H1 (cell line): ENCODE measurements around the gene INHA. TPM values are rescaled to one million over a fixed set of nuclear protein-coding genes. Genes with fewer than 3 reads are reported as not detected.

Experiments
- CTCF ChIA-PET: fragments of 300-600 bp; sonication (Branson Sonifier 250); formaldehyde crosslinking; loops from one replicate; lab custom pipeline; 2021; ENCODE audit not compliant: partially characterized antibody; lab: Charles Lee
- POLR2A ChIA-PET: fragments of 300-600 bp; sonication (Branson Sonifier 250); formaldehyde crosslinking; loops from one replicate; lab custom pipeline; 2021; ENCODE audit warnings: inconsistent platforms; ENCODE audit not compliant: partially characterized antibody; lab: Charles Lee
- DNase-seq, 2 experiments: peaks; one replicate each; pipeline versions ENCODE4 v3.0.0 to v3.0.0-alpha.2; 2010 to 2022; ENCODE audit warnings: low spot score in 2 of 2, low read depth in 1 of 2, mixed read lengths in 1 of 2
- FAIRE-seq: peaks from 2 replicates; lab custom pipeline; 2011; peaks lifted over from hg19 to GRCh38; lab: Jason Lieb, UNC
- H2AFZ ChIP-seq: 2 replicates; pipeline ENCODE4 v1.8.1; 2012; ENCODE audit warnings: low read length, inconsistent platforms
- H2AK5ac ChIP-seq: 2 replicates; pipeline ENCODE4 v1.6.1; 2013; ENCODE audit warnings: low read depth, low read length
- H2BK120ac ChIP-seq: replicated peaks from 2 replicates; pipeline ENCODE3; 2013; ENCODE audit warnings: low read depth, low read length, inconsistent platforms
- H2BK12ac ChIP-seq: 2 replicates; pipeline ENCODE4 v1.6.1; 2013; ENCODE audit warnings: low read depth, low read length
- H2BK15ac ChIP-seq: 2 replicates; pipeline ENCODE4 v1.6.1; 2013; ENCODE audit warnings: low read length
- H2BK20ac ChIP-seq: 2 replicates; pipeline ENCODE4 v1.6.1; 2013; ENCODE audit warnings: low read length
- H2BK5ac ChIP-seq: 2 replicates; pipeline ENCODE4 v1.6.1; 2013; ENCODE audit warnings: low read depth, low read length
- H3K14ac ChIP-seq: 2 replicates; pipeline ENCODE4 v1.6.1; 2013; ENCODE audit warnings: inconsistent platforms; ENCODE audit not compliant: insufficient read length
- H3K18ac ChIP-seq: 2 replicates; pipeline ENCODE4 v1.6.1; 2013; ENCODE audit warnings: low read length; ENCODE audit errors: extremely low read depth
- H3K23ac ChIP-seq: 2 replicates; pipeline ENCODE4 v1.6.1; 2013; ENCODE audit warnings: inconsistent platforms; ENCODE audit not compliant: insufficient read length
- H3K23me2 ChIP-seq: 2 replicates; pipeline ENCODE4 v1.6.1; 2013; ENCODE audit warnings: low read depth, low read length
- H3K27ac ChIP-seq: 2 replicates; pipeline ENCODE4 v1.6.1; 2011; ENCODE audit warnings: low read depth, low read length, inconsistent platforms
- H3K27me3 ChIP-seq, 4 experiments: replicated peaks in 1 of 4; 1 replicate in 1 of 4; 2 replicates in 3 of 4; pipeline versions ENCODE4 v1.6.1 to v1.8.1; 2011 to 2013; ENCODE audit warnings: low read length in 3 of 4, mild to moderate bottlenecking in 3 of 4, inconsistent platforms in 2 of 4, mixed read lengths in 2 of 4, moderate library complexity in 1 of 4; ENCODE audit not compliant: control insufficient read depth in 3 of 4, insufficient read depth in 3 of 4; ENCODE audit errors: extremely low read depth in 1 of 4
- H3K36me3 ChIP-seq, 4 experiments: 2 replicates each; pipeline versions ENCODE4 v1.6.1 to v1.8.1; 2011 to 2013; ENCODE audit warnings: mild to moderate bottlenecking in 4 of 4, low read length in 3 of 4, moderate library complexity in 2 of 4, control low read depth in 1 of 4, inconsistent platforms in 1 of 4; ENCODE audit not compliant: insufficient read depth in 4 of 4, control insufficient read depth in 2 of 4
- H3K4ac ChIP-seq: replicated peaks from 2 replicates; pipeline ENCODE3; 2013; ENCODE audit warnings: low read length, low read depth, mixed read lengths, inconsistent platforms; ENCODE audit not compliant: insufficient read length
- H3K4me1 ChIP-seq, 4 experiments: replicated peaks in 1 of 4; 1 replicate in 1 of 4; 2 replicates in 3 of 4; pipeline versions ENCODE4 v1.6.1 to v1.8.1; 2011 to 2013; ENCODE audit warnings: low read length in 3 of 4, inconsistent platforms in 2 of 4, mixed read lengths in 1 of 4; ENCODE audit not compliant: insufficient read depth in 4 of 4, control insufficient read depth in 3 of 4
- H3K4me2 ChIP-seq, 2 experiments: 2 replicates each; pipeline versions ENCODE4 v1.6.1 to v1.8.1; 2011 to 2013; ENCODE audit warnings: low read depth in 2 of 2, low read length in 2 of 2, control low read depth in 1 of 2, inconsistent platforms in 1 of 2, mild to moderate bottlenecking in 1 of 2; ENCODE audit not compliant: insufficient read depth in 1 of 2
- H3K4me3 ChIP-seq, 4 experiments: fragments of 200-600, 300-600 bp in 1 of 4; sonication (generic), shearing (Covaris generic), sonication (Bioruptor Twin) in 1 of 4; 2 replicates each; pipeline versions ENCODE4 v1.5.1 to v1.8.1; 2011 to 2016; ENCODE audit warnings: low read length in 4 of 4, low read depth in 3 of 4, control low read depth in 2 of 4, inconsistent platforms in 2 of 4, mild to moderate bottlenecking in 2 of 4, mixed read lengths in 1 of 4, moderate library complexity in 1 of 4; ENCODE audit not compliant: insufficient read depth in 2 of 4; ENCODE audit errors: extremely low read depth in 1 of 4
- H3K56ac ChIP-seq: replicated peaks from 2 replicates; pipeline ENCODE3; 2013; ENCODE audit warnings: low read depth, mild to moderate bottlenecking, mixed read lengths, low read length, inconsistent platforms; ENCODE audit not compliant: insufficient read length
- H3K79me1 ChIP-seq: 2 replicates; pipeline ENCODE4 v1.6.1; 2013; ENCODE audit warnings: low read depth, low read length, control low read depth
- H3K79me2 ChIP-seq, 2 experiments: 2 replicates each; pipeline versions ENCODE4 v1.6.1 to v1.8.1; 2012 to 2013; ENCODE audit warnings: low read length in 2 of 2, mild to moderate bottlenecking in 2 of 2, inconsistent platforms in 1 of 2; ENCODE audit not compliant: insufficient read depth in 2 of 2, control insufficient read depth in 1 of 2
- H3K9ac ChIP-seq, 4 experiments: replicated peaks in 1 of 4; 1 replicate in 1 of 4; 2 replicates in 3 of 4; pipeline versions ENCODE4 v1.6.1 to v1.8.1; 2011 to 2013; ENCODE audit warnings: low read depth in 3 of 4, low read length in 3 of 4, control low read depth in 2 of 4, mild to moderate bottlenecking in 2 of 4, moderate library complexity in 2 of 4, inconsistent platforms in 1 of 4; ENCODE audit errors: extremely low read depth in 1 of 4
- H3K9me3 ChIP-seq, 2 experiments: 2 replicates each; pipeline versions ENCODE4 v1.6.1 to v1.8.1; 2012 to 2013; ENCODE audit warnings: mild to moderate bottlenecking in 2 of 2, moderate library complexity in 2 of 2, control low read depth in 1 of 2, inconsistent platforms in 1 of 2, low read depth in 1 of 2, low read length in 1 of 2, mixed read lengths in 1 of 2; ENCODE audit not compliant: insufficient read depth in 2 of 2
- H4K20me1 ChIP-seq, 2 experiments: replicated peaks in 1 of 2; 2 replicates each; pipeline versions ENCODE3 to v1.8.1; 2011 to 2013; ENCODE audit warnings: inconsistent platforms in 2 of 2, low read length in 2 of 2, mild to moderate bottlenecking in 1 of 2; ENCODE audit not compliant: insufficient read depth in 2 of 2, control insufficient read depth in 1 of 2
- H4K5ac ChIP-seq: 2 replicates; pipeline ENCODE4 v1.6.1; 2013; ENCODE audit warnings: low read length, low read depth, mixed read lengths, inconsistent platforms; ENCODE audit not compliant: insufficient read length
- H4K8ac ChIP-seq: 2 replicates; pipeline ENCODE4 v1.8.0; 2013; ENCODE audit warnings: mild to moderate bottlenecking, moderate library complexity, low read length, inconsistent platforms; ENCODE audit not compliant: insufficient read depth; ENCODE audit errors: extremely low read depth
- H4K91ac ChIP-seq: replicated peaks from 2 replicates; pipeline ENCODE3; 2013; ENCODE audit warnings: low read length, mixed read lengths, inconsistent platforms; ENCODE audit not compliant: insufficient read length
- WGBS, 2 experiments: shearing (Covaris generic) in 1 of 2; methylation state at CpG; one replicate each; pipeline versions ENCODE4 v1.1.6 to v1.1.7; 2013 to 2015; ENCODE audit warnings: low lambda C conversion rate in 2 of 2, mixed read lengths in 2 of 2, inconsistent platforms in 1 of 2, low coverage in 1 of 2, missing lambda C conversion rate in 1 of 2; ENCODE audit not compliant: insufficient replicate concordance in 2 of 2, insufficient coverage in 1 of 2, insufficient read length in 1 of 2; ENCODE audit errors: extremely low coverage in 1 of 2, missing lambda C conversion rate in 1 of 2; 5-methylcytosine and 5-hydroxymethylcytosine counted together
- polyA plus RNA-seq, 7 experiments: library from polyadenylated mRNA; depleted of rRNA in 3 of 7; stranded (reverse) in 5 of 7; unstranded in 2 of 7; fragments of >200 nt in 5 of 7; fragments of 200-250 nt in 2 of 7; gene quantifications; 1 replicate in 5 of 7; 2 replicates in 1 of 7; 4 replicates in 1 of 7; pipeline versions ENCODE4 v1.2.1 to v1.2.3, GENCODE V29; 2011 to 2013; ENCODE audit warnings: missing spikeins in 2 of 7, mixed read lengths in 2 of 7
- total RNA-seq: library from RNA; stranded (reverse); fragmentation: NEBNext Ultra II Directional; extraction: Animal tissue kit (Norgen Biotek cat#: 25700); gene quantifications from 2 replicates; pipeline ENCODE4 v1.2.1, GENCODE V29; 2021

Gene INHA
- total and polyA plus RNA-seq, 2 of the 8 experiments (the other 6 are each of a cell fraction or from before 2014, with no cell fraction given), result 0.65 to 2.7 TPM

DNA sequence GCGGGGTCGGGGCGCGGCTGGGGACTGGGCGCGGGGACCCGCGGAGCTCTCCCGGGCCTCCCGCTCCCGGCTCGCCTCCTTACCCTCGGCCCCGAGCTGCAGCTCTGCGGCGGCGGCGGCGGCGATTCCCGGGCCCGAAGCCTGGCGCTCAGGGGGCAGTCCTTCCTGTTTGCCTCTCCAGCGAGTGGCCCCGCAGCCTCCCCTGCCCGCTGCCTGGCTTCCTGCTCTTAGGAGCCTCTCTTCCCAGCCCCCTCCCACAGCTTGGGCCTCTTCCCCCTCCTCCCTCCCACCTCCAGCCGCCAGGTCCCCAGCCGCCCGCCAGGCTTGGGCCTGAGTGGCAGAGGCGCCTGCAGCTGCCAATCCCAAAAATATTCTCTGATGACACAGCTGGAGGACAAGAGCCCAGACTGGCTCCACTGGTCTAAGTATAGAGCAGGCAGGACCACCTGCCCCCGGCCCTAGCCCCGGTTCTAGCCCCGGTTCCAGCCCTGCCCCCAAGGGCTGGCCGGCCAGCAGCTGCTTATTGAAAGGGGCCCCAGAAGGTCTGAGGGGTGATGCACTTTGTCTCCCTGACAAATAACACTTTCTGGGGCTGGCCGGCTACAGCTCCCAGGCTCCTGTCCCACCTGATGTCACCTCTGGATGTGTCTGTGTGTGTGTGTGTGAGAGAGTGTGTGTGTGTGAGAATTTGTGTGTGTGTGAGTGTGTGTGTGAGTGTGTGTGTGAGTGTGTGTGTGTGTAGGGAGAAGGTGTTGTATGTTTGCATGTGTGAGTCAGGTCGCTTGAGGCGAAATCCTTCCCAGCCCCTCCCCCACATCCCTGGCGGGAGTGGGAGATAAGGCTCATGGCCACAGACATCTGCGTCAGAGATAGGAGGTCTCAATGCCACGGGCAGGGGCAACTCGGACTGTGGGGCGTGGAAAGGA is 536 bp upstream of the INHA start, which contains the start of gene OBSL1:
Gene OBSL1 (minus strand): TSS at position 229 of the 926 bp plus-strand sequence. CDS start 307 bp downstream, outside the sequence.
- peak within 1 kb of the TSS; percentile 94; the same call in 1 of the 2 replicates for H2AK5ac ChIP-seq
- WGBS, 2 experiments, result 43% methylated on average over 12 of the region's 42 CpGs; no CpG with 5 or more reads in 1 of the 2 experiments
- peaks cover 2 to 29% (median 22%) of the 10 kb centered on the region in 4 experiments for H3K4me1 ChIP-seq
- H2BK12ac ChIP-seq, result peak within 1 kb of the TSS; percentile 99
- peak within 1 kb of the TSS; percentile 81 for H3K4ac ChIP-seq
- DNase-seq (peak in 1 of 2 experiments; percentile 88), FAIRE-seq (no peak)
- H3K79me2 ChIP-seq, result peaks cover 0 to 7% of the 10 kb centered on the region in 2 experiments; a peak in 2 of 4 replicates
- H2BK120ac ChIP-seq, result peak within 1 kb of the TSS; percentile 9
- H3K4me3 ChIP-seq, result peak within 1 kb of the TSS; percentile 45 to 74 (median 58)
- H3K36me3 ChIP-seq, result peaks cover 0 to 25% (median 7%) of the 10 kb centered on the region in 4 experiments; a peak in 4 of 8 replicates
- H4K91ac ChIP-seq, result peak within 1 kb of the TSS; percentile 93
- peak within 1 kb of the TSS; percentile 97 for H2BK5ac ChIP-seq
- peak within 1 kb of the TSS; percentile 77; the same call in 1 of the 2 replicates for H2BK20ac ChIP-seq
- peak within 1 kb of the TSS; percentile 100 for H2BK15ac ChIP-seq
- H3K9ac ChIP-seq, result peak within 1 kb of the TSS; percentile 41 to 86 (median 64); a peak in 6 of 7 replicates
- no peak within 1 kb of the TSS for H3K14ac ChIP-seq
- ChIA-PET POLR2A (interaction anchor here (0.6 to 18.6 kb wide), 11 partner anchors 9 to 44 kb away, joined by 3 to 293 read pairs (median 6); partner anchors contain the start of genes CHPF, STK11IP and TMEM198), CTCF (interaction anchor here (0.7 to 2.9 kb wide), 22 partner anchors 10 to 189 kb away, joined by 3 to 34 read pairs (median 4); partner anchors contain the start of genes SLC4A3, STK11IP and TMEM198)
- peaks cover 10% of the 10 kb centered on the region; the same call in 1 of the 2 replicates for H3K23me2 ChIP-seq
- peaks cover 0 to 2% (median 0%) of the 10 kb centered on the region in 4 experiments; a peak in 2 of 7 replicates for H3K27me3 ChIP-seq
- no peak within 1 kb of the TSS for H2AFZ ChIP-seq
- peaks cover 0 to 8% of the 10 kb centered on the region in 2 experiments; a peak in 1 of 4 replicates for H3K9me3 ChIP-seq
- no peaks in the 10 kb centered on the region for H4K20me1 ChIP-seq
- H3K79me1 ChIP-seq, result no peaks in the 10 kb centered on the region
- H3K27ac ChIP-seq, result peak within 1 kb of the TSS; percentile 42; the same call in 1 of the 2 replicates
- H3K18ac ChIP-seq, result peak within 1 kb of the TSS; percentile 96
- no peak within 1 kb of the TSS for H3K23ac ChIP-seq
- H4K5ac ChIP-seq, result peak within 1 kb of the TSS; percentile 79
- peak within 1 kb of the TSS; percentile 67 to 79 for H3K4me2 ChIP-seq
- H3K56ac ChIP-seq, result peak within 1 kb of the TSS; percentile 93
- peak within 1 kb of the TSS; percentile 82 for H4K8ac ChIP-seq
